ENCODE measurements around the gene SMCO1.
"Not testable (repeated sequence)": the region's sequence is repeated elsewhere in the genome, so short reads cannot be mapped to it uniquely, and the experiment has no call there.

SMCO1 gene

DNA sequence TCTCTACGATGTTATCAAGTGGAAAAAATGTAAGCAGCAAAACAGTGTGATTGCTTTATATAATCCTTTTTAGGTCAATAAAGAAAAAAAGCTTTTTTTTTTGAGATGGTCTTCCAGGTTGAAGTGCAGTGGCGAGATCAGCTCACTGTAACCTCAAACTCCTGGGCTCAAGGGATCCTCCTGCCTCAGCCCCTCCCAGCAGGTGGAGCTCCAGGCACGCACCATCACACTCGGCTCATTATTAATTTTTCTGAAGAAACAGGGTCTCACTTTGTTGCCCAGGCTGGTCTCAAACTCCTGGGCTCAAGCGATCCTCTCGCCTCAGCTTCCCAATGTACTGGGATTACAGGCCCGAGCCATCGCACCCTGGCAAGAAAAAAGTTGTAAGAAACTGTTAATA is 28.9 kb downstream of the SMCO1 start:
- DNase-seq, result peak; percentile 14

DNA sequence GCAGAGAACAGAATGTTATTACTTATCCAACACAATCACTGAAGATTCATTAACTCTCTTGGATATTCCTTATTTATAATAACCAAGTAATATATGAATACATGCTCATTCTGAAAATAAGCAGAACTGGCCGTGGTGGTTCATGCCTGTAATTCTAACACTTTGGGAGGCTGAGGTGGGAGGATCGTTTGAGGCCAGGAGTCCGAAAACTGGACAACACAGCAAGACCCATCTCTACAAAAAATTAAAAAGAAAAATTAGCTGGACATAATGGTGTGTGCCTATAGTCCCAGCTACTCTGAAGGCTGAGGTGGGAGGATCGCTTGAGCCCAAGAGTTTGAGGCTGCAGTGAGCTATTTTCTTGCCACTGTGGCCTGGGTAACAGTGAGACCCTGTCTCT is 37.5 kb downstream of the SMCO1 start:
- DNase-seq, result no peak

DNA sequence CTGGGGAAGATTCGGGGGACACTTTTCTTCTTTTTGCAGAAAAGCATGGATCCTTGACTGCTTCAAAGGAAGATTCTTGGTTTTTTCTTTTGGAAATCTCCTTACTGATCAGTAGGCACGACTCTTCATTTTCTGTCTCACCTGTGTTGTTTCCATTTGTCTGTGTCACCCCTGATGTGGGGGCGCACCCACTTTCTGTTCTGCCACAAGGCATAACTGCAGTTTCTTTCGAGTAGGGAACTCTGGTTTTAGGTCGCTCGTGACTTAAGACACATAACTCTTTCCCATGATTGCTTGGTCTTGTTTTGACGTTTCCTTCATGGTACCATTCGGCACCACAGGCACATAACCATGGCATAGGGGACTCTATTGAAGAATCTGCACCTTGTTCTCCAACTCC is 42.9 kb downstream of the SMCO1 start:
- no peak for DNase-seq

DNA sequence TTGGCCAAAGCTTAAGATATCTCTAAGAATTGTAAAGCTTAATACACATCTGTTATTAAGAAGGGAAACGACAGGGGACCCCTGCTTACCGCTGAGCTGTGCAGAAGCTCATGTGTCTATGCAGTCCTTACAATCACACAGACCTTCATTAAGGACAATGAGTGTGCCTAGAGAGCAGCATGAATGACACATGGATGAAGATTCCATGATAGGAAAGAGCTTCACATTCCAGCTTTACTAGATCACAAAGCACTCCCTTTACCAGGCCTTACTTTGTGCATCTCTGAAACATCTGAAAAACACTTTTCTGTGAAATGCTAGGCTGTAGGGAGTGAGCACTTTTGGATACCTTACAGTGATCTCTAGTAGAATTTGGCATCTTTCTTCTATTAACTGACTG is 43.6 kb downstream of the SMCO1 start:
- DNase-seq, result no peak

DNA sequence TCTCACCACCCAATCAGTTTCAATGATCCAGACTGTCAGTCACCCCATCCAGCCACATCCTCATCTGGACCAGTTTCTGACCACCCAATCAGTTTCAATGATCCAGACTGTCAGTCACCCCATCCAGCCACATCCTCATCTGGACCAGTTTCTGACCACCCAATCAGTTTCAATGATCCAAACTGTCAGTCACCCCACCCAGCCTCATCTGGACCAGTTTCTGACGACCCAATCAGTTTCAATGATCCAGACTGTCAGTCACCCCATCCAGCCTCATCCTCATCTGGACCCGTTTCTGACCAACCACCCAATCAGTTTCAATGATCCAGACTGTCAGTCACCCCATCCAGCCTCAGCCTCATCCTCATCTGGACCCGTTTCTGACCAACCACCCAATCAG is 45.0 kb downstream of the SMCO1 start:
- not testable (repeated sequence) for DNase-seq

GRCh38 chr3:196463804-196464203 is 51.3 kb downstream of the SMCO1 start:
- no peak for DNase-seq

GRCh38 chr3:196463478-196463756 is 51.7 kb downstream of the SMCO1 start:
- no peak for DNase-seq

DNA sequence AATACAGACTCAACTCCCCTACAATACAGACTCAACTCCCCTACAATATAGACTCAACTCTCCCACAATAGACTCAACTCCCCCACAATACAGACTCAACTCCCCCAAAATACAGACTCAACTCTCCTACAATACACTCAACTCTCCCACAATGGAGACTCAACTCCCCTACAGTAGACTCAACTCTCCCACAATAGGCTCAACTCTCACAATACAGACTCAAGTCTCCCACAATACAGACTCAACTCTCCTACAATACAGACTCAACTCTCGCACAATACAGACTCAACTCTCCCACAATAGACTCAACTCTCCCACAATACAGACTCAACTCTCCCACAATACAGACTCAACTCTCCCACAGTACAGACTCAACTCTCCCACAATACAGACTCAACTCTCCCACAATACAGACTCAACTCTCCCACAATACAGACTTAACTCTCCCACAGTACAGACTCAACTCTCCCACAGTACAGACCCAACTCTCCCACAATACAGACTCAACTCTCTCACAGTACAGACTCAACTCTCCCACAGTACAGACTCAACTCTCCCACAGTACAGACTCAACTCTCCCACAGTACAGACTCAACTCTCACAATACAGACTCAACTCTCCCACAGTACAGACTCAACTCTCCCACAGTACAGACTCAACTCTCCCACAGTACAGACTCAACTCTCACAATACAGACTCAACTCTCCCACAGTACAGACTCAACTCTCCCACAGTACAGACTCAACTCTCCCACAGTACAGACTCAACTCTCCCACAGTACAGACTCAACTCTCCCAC is 52.3 kb downstream of the SMCO1 start:
- DNase-seq, result not testable (repeated sequence)

DNA sequence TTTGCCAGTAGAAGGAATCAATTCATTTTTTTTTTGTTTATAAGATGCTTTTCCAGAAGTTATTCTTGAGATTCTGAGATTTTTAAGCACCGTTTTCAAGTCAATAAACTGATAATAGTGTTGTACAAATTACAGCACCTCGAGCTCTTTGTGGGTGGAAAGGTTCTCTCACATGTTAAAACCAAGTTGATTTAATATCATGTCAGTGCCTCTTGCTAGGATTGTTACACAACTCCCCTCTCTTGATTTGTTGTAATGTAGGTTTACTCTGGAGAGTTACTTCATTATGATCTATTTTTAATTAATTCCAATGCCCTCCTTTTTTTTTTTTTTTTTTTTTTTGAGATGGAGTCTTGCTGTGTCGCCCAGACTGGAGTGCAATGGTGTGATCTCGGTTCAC is 57.1 kb downstream of the SMCO1 start:
- DNase-seq, result no peak

GRCh38 chr3:196457470-196457869 is 57.7 kb downstream of the SMCO1 start:
- DNase-seq, result not testable (repeated sequence)

Measured in activated CD4-positive, alpha-beta T cell treated with anti-CD3 and anti-CD28 coated beads, Interleukin-10, Interleukin-2, amounts not matched to agents 100 ng/mL and 50 ng/mL, durations not matched to agents 16 hours and 8 hours (primary cell).